HL-60/S4 (cell line): ENCODE measurements around the gene NMNAT1.
"Not testable (repeated sequence)": the region's sequence is repeated elsewhere in the genome, so short reads cannot be mapped to it uniquely, and the experiment has no call there.

ENCODE experiments used
- in situ Hi-C: fragments of 300-500 bp; cut with MboI; formaldehyde crosslinking; loops from 2 replicates; pipeline ENCODE4 v1.14.3; 2022; ENCODE audit warnings: low sequenced_read_pairs

Gene NMNAT1

DNA sequence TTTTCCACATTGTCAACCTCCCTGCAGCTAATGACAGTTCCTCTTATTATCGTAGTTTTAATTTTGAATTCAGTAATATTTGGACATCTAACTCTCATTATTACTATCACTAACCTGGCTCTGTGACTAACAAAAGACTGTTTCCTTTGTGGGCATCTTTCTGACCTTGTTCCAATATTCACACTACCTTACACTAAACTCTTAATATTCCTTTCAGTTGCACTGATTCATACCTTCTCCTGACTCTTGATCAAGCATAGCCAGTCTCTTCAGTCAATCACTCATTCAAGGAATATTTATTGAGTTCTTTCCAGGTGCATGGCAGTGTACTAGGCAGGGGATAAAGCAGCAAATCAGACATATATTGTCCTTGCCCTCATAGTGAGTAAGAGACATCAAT is 25.4 kb upstream of the NMNAT1 start:
- in situ Hi-C loops = no loop called here

- in situ Hi-C loops = no loop called here
These were observed 22.7 kb upstream of the NMNAT1 start for GRCh38 chr1:9920606-9921005.

- in situ Hi-C loops = no loop called here
These were observed 20.9 kb upstream of the NMNAT1 start for GRCh38 chr1:9922342-9922741.

- in situ Hi-C loops = no loop called here
These were observed 16.0 kb upstream of the NMNAT1 start for GRCh38 chr1:9927259-9927658.

DNA sequence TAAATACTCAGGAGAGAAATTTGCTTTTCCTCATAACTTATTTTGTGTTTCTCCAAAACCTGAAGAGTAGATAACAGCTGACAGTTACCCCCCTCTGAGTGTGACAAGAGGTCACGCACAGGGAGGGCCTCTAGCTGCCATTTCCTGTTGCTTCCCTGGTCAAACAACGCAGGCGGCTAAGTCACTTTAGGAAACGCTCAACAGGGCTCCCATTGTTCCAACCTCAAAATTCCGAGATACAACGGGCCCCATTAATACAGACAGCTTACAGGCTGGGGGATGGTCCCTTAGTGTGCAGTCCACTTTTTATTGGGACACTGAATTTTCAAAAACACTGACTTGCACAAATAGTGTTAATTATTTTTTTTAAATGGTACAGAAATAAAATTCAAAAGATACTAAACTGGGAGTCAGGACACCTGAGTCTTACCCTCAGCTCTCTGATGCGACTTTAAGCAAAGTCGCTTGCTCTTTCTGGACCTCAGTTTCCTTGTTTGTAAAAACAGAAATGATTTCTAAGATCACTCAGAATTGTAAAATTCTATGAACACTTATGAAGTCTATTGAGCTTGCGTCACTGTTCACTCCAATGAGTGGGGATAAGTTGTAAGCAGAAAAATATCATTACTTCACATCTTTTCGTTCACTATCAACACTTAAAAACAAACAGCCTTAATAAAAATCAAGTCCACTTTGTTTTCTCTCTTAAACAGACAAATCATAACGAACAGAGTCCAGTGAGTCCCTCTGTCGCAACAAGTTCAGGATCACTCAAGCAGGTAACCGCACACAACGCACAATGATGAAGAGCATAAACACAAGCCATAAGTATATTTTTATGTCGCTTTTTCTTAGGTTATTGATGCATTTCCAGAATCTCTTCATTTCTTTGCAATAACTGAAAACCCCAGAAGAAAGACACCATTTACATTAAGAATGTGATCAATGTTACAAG is 13.6 kb upstream of the NMNAT1 start:
- in situ Hi-C loops = no loop called here

DNA sequence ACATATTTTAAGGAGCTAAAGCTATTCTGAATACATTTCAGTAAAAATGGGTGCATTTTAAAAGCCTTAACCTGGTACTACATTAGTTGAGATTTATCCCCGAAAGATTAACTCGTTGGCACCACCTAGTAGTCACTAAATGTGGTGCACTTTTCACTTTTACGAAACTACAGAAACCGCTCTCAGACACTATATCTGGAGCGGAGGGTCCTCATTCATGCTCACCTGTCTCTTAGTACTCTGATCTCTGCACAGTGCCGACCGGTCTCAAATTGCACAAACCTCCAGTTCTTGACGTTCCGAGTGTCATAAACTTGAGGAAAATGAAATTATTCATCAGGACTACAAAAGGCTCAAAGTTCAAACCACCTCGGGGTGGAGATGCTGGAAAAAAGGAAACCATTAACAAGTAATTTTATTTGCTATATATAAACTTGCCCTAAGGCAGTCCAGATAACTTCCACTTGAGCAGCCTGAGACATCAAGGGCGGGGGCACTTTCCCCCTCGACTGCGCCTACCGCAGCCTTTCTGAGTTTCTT is 806 bp upstream of the NMNAT1 start:
- in situ Hi-C loops = loop anchor here (10.0 kb wide), 1 partner anchor 202 kb away; no protein-coding TSS in a partner anchor

GRCh38 chr1:9946315-9946714 is 3.0 kb downstream of the NMNAT1 start:
- in situ Hi-C loops = loop anchor here (10.0 kb wide), 1 partner anchor 198 kb away; no protein-coding TSS in a partner anchor

DNA sequence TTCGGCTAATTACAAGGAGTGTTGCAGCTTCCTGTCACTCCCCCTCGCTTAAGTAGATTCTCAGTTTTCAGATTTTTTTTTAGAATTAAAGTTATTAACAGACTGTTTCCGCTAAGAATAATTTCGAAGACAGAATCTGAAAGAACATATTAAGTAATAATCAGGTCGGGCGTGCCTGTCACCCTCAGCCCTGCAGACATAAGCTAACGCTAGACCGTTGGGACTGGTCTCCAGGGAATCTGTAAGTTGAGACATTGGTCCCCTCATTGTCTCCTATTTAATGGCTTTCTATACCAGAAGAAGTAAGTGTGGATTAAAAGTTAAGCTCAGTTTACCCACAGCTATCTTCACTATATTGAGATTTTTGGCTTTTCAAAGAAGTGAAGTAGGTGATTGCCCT is 14.5 kb downstream of the NMNAT1 start:
- in situ Hi-C loops = no loop called here

GRCh38 chr1:9960011-9960410 is 16.7 kb downstream of the NMNAT1 start:
- in situ Hi-C loops = no loop called here

GRCh38 chr1:9960706-9961562 is 17.7 kb downstream of the NMNAT1 start:
- in situ Hi-C loops = no loop called here

GRCh38 chr1:9984253-9984652 is 41.0 kb downstream of the NMNAT1 start:
- in situ Hi-C loops = no loop called here

- in situ Hi-C loops = no loop called here
These were observed 41.7 kb downstream of the NMNAT1 start for GRCh38 chr1:9985001-9985400.

GRCh38 chr1:9989773-9990172 is 46.5 kb downstream of the NMNAT1 start:
- in situ Hi-C loops = no loop called here

- in situ Hi-C loops = no loop called here
These were observed 47.7 kb downstream of the NMNAT1 start for GRCh38 chr1:9990944-9991343.

- in situ Hi-C loops = no loop called here
These were observed 49.6 kb downstream of the NMNAT1 start for GRCh38 chr1:9992910-9993309.

GRCh38 chr1:9993561-9994075 is 50.3 kb downstream of the NMNAT1 start:
- in situ Hi-C loops = no loop called here

GRCh38 chr1:9996624-9997582 is 53.6 kb downstream of the NMNAT1 start, which contains the start of gene RBP7:
TSS of gene RBP7 (plus strand) at chr1:9997228. CDS start at chr1:9997259, 31 bp downstream.
- in situ Hi-C loops = no loop called here

GRCh38 chr1:10001016-10001665 is 57.9 kb downstream of the NMNAT1 start:
- in situ Hi-C loops = no loop called here

DNA sequence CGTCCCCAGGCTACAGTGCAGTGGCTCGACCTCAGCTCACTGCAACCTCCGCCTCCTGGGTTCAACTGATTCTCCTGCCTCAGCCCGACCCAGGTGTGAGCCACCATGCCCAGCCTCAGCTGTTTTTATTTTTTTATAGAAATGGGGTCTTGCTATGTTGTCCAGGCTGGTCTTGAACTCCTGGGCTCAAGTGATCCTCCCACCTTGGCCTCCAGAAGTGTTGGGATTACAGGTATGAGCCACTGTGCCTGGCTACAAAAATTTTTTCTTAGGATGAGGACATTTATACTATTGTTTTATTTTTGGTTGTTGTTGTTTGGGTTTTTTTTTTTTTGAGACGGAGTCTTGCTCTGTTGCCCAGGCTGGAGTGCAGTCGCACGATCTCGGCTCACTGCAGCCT is 62.0 kb downstream of the NMNAT1 start:
- in situ Hi-C loops = not testable (repeated sequence)
